ENCODE data around the gene NCKAP5.

DNA sequence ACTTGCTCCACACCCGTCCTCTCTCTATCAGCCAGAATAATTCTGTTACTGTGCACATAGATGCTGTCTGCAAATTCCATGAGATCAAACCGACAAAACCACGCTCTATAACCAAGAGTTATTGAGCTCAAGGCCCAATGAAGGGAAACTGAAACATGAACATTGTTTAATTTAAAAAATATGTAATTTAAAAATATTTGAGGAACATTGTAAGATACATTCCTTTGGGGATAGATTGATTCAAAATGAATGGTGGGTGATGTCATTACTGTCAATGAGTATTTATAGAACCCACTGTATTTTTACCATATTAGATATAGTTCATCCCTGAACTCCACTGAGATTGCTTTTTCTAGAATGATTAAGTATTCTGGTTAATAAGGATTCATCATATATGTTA, 50.4 kb downstream of the NCKAP5 start:
- TF ChIP-seq, protein P1, sequence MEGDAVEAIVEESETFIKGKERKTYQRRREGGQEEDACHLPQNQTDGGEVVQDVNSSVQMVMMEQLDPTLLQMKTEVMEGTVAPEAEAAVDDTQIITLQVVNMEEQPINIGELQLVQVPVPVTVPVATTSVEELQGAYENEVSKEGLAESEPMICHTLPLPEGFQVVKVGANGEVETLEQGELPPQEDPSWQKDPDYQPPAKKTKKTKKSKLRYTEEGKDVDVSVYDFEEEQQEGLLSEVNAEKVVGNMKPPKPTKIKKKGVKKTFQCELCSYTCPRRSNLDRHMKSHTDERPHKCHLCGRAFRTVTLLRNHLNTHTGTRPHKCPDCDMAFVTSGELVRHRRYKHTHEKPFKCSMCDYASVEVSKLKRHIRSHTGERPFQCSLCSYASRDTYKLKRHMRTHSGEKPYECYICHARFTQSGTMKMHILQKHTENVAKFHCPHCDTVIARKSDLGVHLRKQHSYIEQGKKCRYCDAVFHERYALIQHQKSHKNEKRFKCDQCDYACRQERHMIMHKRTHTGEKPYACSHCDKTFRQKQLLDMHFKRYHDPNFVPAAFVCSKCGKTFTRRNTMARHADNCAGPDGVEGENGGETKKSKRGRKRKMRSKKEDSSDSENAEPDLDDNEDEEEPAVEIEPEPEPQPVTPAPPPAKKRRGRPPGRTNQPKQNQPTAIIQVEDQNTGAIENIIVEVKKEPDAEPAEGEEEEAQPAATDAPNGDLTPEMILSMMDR (IDR thresholded peaks at IDR 0.05): no peak
- TF ChIP-seq POLR2A (IDR thresholded peaks at IDR 0.05): no peak
